Lower leg skin (tissue), 3 donors: ENCODE data around the gene SCFD2.
"Not testable (repeated sequence)": the region's sequence is repeated elsewhere in the genome, so short reads cannot be mapped to it uniquely, and the experiment has no call there.

ENCODE experiments used
- POLR2A ChIP-seq, 2 donors: fragments of 450-650 bp; IDR thresholded peaks; one replicate each; pipeline ENCODE4 v1.6.1; 2016 to 2017; ENCODE audit warnings: antibody characterized with exemption in 2 of 2, mild to moderate bottlenecking in 1 of 2, moderate library complexity in 1 of 2
- TF ChIP-seq, protein P1 (sequence below), 3 donors: fragments of 450-650 bp; IDR thresholded peaks; one replicate each; pipeline ENCODE4 v1.5.1; 2016; ENCODE audit warnings: antibody characterized with exemption in 3 of 3, mild to moderate bottlenecking in 3 of 3, moderate library complexity in 2 of 3

DNA sequence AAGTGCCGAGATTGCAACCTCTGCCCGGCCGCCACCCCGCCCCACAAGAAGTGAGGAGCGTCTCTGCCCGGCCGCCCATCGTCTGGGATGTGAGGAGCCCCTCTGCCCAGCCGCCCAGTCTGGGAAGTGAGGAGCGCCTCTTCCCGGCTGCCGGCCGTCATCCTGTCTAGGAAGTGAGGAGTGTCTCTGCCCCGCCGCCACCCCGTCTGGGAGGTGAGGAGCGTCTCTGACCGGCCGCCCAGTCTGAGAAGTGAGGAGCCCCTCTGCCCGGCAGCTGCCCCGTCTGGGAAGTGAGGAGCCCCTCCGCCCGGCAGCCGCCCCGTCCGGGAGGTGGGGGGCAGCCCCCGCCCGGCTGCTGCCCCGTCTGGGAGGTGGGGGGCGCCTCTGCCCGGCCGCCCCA, 226.6 kb downstream of the SCFD2 start:
- TF ChIP-seq, protein P1, sequence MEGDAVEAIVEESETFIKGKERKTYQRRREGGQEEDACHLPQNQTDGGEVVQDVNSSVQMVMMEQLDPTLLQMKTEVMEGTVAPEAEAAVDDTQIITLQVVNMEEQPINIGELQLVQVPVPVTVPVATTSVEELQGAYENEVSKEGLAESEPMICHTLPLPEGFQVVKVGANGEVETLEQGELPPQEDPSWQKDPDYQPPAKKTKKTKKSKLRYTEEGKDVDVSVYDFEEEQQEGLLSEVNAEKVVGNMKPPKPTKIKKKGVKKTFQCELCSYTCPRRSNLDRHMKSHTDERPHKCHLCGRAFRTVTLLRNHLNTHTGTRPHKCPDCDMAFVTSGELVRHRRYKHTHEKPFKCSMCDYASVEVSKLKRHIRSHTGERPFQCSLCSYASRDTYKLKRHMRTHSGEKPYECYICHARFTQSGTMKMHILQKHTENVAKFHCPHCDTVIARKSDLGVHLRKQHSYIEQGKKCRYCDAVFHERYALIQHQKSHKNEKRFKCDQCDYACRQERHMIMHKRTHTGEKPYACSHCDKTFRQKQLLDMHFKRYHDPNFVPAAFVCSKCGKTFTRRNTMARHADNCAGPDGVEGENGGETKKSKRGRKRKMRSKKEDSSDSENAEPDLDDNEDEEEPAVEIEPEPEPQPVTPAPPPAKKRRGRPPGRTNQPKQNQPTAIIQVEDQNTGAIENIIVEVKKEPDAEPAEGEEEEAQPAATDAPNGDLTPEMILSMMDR (IDR thresholded peaks at IDR 0.05), result not testable (repeated sequence)
- not testable (repeated sequence) for TF ChIP-seq POLR2A (IDR thresholded peaks at IDR 0.05)
